ENCODE results near the gene SMCP. TPM values are rescaled to one million over a fixed set of nuclear protein-coding genes. Genes with fewer than 3 reads are reported as not detected.

SMCP gene
- polyA plus RNA-seq, 3 donors, result not detected

- WGBS, 3 donors, result 93 to 100% (median 100%) methylated on average over 1 of the region's 1 CpG
- no peak overlapping the region for H3K27ac ChIP-seq (ENCODE audit: low read depth, low read length)
These were observed 6.4 kb downstream of the SMCP start for GRCh38 chr1:152884506-152884905.

DNA sequence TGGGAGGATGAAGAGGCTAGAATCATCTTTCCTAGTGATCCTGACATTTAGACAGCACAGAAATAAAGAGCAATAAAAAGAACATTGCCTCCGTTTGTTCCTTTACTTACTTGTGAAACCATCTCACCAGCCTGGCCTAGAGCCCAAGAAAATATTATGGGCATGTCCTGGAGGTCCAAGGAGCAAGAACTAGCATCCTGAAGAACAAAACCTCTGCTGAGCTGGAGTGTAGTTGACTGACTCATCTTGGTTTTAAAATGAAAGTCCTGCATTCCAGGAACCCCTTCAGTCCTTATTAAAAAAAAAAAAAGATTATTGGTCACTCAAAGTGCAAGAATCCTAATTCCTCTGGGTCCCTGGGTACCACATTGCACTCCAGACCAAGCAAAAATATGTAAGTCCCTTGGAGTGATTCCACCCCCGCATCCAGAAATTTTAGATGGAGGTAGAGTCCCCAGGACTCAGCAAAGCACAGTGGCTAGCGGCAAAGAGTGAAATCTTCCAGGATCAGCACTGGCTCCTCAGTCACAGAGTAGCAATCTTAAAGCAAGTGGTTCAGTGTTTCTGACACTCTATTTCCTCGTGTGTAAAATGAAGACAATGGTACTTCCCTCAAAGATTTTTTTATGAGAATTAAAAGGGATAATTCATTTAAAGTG lies 7.0 kb downstream of the SMCP start:
- 63 to 72% (median 67%) methylated on average over 4 of the region's 4 CpGs for WGBS, 3 donors
- H3K27ac ChIP-seq (ENCODE audit: low read depth, low read length), result no peak overlapping the region

GRCh38 chr1:152886085-152886484 lies 8.0 kb downstream of the SMCP start:
- WGBS, 3 donors, result 40 to 54% (median 44%) methylated on average over 3 of the region's 3 CpGs
- no peak overlapping the region for H3K27ac ChIP-seq (ENCODE audit: low read depth, low read length)

GRCh38 chr1:152886758-152887409 lies 8.8 kb downstream of the SMCP start:
- WGBS, 3 donors, result 66 to 76% (median 72%) methylated on average over 8 of the region's 8 CpGs

DNA sequence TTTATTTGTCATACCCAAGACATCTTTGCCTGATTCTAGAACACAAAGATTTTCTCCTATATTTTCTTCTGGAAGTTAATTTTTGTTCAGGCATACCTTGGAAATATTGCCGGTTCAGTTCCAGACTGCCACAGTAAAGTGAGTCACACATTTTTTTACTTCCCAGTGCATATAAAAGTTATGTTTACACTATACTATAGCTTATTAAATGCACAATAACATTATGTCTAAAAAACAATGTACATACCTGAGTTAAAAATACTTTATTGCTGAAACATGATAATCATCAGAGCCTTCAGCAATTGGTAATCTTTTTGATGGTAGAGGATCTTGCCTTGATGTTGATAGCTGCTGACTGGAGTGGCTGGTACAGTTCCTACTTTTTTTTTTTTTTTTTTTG lies 10.0 kb downstream of the SMCP start:
- 89 to 92% (median 91%) methylated on average over 1 of the region's 1 CpG for WGBS, 3 donors
- no peak overlapping the region for H3K27ac ChIP-seq (ENCODE audit: low read depth, low read length)

More at GRCh38 chr1:152886758-152887409, 8.8 kb downstream of the SMCP start:
- no peak overlapping the region for H3K27ac ChIP-seq (ENCODE audit: low read depth, low read length)

DNA sequence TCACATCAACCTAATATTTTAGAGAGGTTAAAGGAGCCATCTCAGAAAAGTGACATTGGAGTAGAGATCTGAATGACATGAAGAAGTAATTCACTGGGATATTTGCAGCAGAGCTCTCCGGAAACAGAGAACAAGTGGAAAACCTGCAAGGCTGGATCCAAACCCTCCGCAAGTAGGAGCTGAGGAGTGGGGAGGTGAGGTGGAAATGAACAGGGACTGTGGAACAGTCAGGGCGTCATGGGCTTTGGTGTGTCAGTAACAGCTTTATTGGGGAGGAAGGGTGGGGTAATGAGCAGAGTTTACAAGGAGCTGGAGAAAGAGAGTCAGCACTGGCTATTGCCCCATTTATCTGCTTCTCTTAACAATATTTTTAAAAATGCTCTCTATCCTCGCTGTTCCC lies 20.9 kb downstream of the SMCP start:
- H3K27ac ChIP-seq (ENCODE audit: low read depth, low read length), result no peak overlapping the region
- 77 to 82% (median 81%) methylated on average over 4 of the region's 4 CpGs for WGBS, 3 donors

DNA sequence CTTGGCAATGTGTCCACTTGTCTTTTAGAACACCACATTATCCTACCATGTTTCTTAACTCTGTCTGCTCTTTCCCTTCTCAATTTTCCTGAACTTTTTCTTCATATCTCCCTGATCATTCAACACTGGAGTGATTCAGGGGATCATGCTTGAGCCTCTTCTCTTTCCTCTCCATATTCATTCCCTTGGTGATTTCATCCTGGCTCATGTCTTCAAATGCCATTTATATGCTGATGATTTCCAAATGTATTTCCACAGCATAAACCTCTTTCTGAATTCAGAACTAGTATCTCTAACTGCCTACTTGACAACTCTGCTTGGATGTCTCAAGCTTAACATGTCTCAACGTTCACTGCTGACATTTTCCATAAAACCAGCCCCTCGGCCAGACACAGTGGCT lies 21.8 kb downstream of the SMCP start:
- no peak overlapping the region for H3K27ac ChIP-seq (ENCODE audit: low read depth, low read length)
- 62 to 73% (median 67%) methylated on average over 2 of the region's 2 CpGs for WGBS, 3 donors

DNA sequence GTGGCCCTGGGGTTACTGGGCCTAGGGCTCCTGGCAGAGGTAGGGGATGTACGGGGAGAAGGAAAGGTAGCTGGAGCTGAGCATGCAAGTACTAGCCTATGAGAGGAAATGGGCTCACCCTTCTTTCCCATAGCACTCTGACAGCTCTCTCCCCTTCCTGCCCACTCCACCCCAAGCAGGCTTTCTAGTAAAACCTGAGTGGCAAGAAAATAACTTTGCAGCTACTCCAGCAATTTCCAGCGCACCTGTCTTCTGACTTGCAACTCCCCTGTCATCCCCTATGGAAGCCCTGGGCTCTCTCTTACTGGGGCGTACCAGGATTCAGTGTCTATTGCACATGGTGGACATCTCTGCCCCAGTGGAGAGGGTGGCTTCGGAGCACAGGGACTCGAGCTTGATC lies 23.5 kb downstream of the SMCP start:
- H3K27ac ChIP-seq (ENCODE audit: low read depth, low read length), result no peak overlapping the region
- WGBS, 3 donors, result 66 to 84% (median 83%) methylated on average over 5 of the region's 5 CpGs

GRCh38 chr1:152902636-152903035 lies 24.5 kb downstream of the SMCP start:
- 74 to 81% (median 75%) methylated on average over 4 of the region's 4 CpGs for WGBS, 3 donors
- H3K27ac ChIP-seq (ENCODE audit: low read depth, low read length), result no peak overlapping the region

DNA sequence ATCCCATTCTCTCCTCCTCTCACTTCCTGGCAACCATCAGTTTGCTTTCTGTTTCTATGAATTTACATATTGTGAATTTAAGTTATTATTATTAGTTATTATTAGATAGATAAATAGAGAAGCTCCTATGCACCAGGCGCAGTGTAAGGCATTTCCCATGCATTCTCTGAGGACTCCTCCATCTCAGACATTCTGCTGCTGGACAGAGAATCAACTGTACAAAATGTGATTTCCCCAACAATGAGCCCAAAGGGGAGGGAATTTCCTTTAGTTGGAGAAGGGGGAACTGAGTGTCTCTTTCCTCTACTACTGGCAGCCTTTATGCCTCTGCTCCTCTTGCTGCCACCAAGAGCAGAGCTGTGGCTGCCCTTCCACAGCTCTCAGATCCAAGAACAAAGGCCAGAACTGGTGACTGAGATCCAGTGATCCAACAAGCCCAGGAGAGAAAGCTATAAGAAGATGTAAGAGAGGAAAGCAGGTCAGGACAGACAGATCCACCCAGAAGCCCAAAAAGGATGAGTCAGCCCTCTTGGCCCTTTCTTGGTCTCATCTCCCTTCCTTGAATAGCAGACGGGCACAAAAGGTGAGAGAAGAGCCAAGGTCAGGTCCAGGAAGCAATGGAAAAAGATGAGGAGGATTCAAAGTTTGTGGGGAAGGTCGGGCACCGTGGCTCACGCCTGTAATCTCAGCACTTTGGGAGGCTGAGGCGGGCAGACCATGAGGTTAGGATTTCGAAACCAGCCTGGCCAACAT lies 26.7 kb downstream of the SMCP start:
- H3K27ac ChIP-seq (ENCODE audit: low read depth, low read length), result no peak overlapping the region
- 80 to 88% (median 80%) methylated on average over 7 of the region's 7 CpGs for WGBS, 3 donors

DNA sequence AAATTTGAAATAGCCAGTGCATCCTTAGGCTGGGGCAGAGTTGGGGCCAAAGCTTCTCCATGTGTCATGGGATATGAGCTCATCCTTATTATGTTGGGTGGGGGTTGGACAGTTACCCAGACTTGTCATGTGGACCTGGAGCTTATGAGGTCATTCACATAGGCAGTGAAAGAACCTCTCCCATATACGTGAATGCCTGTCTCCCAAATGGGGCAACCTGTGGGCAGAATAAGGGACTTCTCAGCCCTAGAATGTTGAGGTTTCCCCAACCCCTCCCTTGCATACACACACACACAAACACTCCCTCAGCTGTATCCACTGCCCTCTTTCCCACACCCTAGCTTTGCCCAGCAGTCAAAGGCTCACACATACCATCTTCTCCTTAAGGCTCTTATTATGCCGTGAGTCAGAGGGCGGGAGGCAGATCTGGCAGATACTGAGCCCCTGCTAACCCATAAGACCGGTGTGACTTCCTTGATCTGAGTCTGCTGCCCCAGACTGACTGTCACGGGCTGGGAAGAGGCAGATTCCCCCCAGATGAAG lies 28.0 kb downstream of the SMCP start:
- no peak overlapping the region for H3K27ac ChIP-seq (ENCODE audit: low read depth, low read length)
- 32 to 53% (median 49%) methylated on average over 5 of the region's 5 CpGs for WGBS, 3 donors

DNA sequence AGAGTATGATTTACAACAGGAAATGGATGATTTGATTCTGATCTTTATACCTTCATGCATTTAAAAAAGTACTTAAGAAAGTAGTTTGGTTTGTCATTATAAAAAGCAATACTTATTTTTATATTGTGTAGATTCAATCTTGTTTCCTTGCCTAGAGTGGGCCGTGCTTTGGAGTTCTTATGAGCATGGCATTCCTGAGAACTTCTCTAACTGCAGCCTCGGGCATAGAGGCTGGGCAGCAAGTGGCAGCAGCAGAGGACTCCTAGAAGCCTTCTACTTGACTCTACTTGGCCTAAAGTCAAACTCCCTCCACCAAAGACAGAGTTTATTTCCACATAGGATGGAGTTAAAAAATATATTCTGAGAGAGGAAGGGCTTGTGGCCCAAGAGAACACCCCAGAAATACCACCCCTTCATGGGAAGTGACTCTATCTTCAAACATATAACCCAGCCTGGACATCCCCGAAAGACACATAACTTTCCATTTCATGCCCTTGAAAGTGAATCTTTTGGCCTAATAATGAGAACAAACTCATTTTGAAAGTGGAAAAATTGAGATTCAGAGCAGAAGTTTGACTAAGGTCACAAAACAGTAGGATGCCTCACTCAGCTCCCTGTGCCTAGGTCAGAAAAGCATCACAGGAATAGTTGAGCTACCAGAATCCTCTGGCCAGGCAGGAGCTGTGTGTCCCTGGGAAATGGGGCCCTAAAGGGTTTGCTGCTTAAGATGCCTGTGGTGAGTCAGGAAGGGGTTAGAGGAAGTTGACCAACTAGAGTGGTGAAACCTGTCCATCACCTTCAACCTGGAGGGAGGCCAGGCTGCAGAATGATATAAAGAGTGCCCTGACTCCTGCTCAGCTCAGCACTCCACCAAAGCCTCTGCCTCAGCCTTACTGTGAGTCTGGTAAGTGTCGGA lies 29.8 kb downstream of the SMCP start, which contains the start of gene IVL:
TSS of gene IVL (plus strand) at position 861 of the 916 bp plus-strand sequence. CDS start 1,252 bp downstream, outside the sequence.
- no peak within 1 kb of the TSS for H3K27ac ChIP-seq (ENCODE audit: low read depth, low read length)
- WGBS, 3 donors, result 75 to 86% (median 81%) methylated on average over 4 of the region's 4 CpGs

DNA sequence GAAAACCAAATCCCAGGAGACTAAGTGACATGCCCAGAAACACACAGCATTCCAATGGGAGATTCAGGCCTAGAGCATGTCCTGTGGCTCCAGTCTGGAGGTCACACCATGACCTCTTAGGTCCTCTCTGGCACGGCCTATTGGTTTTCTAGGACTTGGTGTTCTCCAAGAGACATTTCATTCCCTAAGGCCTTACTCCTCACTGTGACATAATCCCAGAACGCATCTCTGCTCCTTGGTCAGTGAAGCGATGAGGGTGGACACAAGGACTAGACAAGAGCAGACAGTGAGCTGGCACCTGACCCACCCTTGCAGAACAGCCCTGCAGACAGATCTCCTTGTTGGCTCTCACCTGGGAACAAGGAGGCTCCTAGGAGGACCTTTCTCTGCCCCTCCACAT lies 31.1 kb downstream of the SMCP start:
- WGBS, 3 donors, result 86 to 96% (median 90%) methylated on average over 3 of the region's 3 CpGs
- no peak overlapping the region for H3K27ac ChIP-seq (ENCODE audit: low read depth, low read length)

DNA sequence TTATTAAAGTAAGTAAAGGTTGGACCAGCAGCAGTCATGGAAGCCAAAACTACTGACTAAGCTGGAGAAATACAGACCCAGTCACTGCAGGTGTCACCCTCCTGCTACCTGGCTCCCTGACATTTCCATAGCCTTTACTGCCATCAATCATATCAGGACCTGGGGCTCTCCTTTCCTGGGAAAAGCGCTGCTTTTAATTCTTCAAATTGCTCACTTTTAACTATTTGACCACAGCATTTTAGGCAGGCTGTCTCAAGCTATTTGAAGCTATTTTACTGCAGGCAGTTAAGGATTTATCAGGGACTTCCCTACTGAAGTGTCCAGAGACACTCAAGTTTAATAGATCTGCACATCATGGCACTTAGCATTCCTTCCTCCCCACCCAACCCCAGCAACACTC lies 34.3 kb downstream of the SMCP start:
- no peak overlapping the region for H3K27ac ChIP-seq (ENCODE audit: low read depth, low read length)
- 18 to 68% (median 67%) methylated on average over 1 of the region's 1 CpG for WGBS, 3 donors

DNA sequence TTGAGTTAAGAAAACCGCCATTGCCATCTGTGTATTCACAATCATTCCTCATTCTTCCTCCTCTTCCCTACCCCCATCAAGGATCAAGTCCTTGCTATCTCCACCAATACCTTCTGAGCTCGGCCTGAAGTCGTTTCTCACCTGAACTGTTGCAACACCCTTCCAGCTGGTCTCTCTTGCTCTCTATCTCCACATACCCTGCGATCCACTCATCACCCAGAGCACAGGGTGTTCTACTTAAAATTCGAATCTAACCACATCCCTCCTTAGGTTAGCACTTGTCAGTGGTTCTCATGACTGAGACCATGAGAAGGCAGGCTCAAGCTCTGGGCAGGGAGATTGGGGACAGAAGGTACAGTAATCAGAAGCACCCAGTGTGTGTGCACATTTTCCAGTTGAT lies 34.8 kb downstream of the SMCP start:
- 47 to 61% (median 61%) methylated on average over 5 of the region's 5 CpGs for WGBS, 3 donors
- no peak overlapping the region for H3K27ac ChIP-seq (ENCODE audit: low read depth, low read length)

GRCh38 chr1:152917794-152918193 lies 39.7 kb downstream of the SMCP start:
- 14 to 25% (median 17%) methylated on average over 3 of the region's 3 CpGs for WGBS, 3 donors

DNA sequence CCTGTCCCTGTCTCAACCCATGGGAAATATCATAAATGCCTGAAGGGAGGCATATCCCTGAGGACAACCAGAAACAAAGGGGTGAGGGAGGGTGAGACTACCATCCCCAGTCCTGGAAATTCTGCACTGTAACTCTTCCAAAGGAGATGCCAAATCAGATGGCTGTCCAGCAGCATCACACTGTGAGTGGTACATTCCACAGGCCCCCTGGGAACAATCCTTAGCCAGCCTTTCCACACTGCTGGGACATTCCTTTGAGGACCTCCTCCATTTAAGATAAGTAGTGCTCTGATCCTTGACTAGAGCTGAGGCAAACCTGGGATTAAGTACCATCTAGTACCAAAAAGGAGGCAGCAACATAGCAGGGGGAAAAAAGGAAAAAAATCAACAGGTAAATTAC lies 40.9 kb downstream of the SMCP start:
- no peak overlapping the region for H3K27ac ChIP-seq (ENCODE audit: low read depth, low read length)

More at GRCh38 chr1:152917794-152918193, 39.7 kb downstream of the SMCP start:
- H3K27ac ChIP-seq (ENCODE audit: low read depth, low read length), result no peak overlapping the region

DNA sequence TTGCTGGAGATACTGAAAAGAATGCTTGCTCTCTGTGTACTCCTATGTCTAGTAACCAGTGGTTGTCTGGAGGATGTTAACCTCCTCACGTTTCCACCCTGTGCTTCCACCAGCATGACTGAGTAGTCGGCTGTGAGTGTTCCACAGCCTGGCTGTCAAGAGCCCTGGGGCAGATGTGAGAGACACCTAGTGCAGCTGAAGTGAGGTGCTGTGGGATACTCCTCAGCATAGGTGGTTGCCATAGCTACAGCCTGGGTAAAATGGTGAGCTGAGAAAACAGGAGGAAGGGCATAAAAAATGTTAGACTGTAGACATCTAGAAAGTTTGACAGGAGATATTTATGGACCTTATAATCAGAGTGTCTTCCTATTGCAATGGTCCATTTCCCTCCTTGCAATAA lies 46.1 kb downstream of the SMCP start:
- WGBS, 3 donors, result 42 to 56% (median 51%) methylated on average over 2 of the region's 2 CpGs

More for the DNA sequence above, 46.1 kb downstream of the SMCP start:
- H3K27ac ChIP-seq (ENCODE audit: low read depth, low read length), result no peak overlapping the region

Data from adipose tissue (tissue), 3 donors.